NCI-H774 (cell line): Measurements from ENCODE around the gene DHFR.

ENCODE experiments used
- DNase-seq: peaks from one replicate; lab custom pipeline; 2025; lab: John Stamatoyannopoulos, UW

DHFR gene

DNA sequence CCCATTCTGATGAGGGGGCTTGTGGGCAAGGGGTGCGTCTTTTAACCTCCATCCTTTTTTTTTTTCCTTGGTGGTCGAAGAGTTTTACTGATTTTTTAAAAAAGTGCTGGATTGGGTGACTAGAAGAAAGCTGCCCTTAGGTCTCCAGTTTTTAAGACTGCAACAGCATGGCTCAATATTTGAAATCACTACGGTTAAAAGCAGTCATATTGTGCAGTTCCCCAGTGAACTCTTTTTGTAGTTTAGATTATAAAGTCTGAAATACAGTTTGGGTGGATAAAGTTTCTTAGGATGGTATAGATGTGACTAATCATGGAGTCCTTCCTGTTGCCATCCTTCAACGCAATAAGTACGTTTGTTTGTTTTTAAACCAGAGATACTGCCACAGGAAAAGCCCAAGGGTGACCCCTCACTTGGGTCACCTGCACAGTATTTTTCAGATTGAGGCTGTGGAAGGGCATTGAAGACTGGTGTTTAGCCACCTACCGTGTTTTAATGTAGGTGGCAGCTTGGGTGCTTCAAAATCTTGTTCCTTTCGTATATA is 520 bp upstream of the DHFR start:
- no peak for DNase-seq

DNA sequence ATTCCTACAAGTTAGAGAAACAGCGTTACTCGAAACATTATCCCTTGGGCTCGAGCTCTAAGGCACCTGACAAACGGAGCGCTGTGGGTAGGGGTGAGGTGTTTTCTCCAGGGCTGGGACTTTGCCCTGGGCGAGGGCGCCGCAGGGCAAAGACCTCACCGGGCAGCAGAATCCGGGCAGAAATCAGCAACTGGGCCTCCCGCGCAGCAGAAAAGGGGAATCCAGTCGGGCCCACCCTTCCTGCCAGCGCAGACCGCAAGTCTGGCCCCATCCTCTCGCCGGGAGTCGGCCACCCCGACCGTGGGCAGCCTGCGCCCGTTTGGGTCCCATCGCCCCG is 761 bp downstream of the DHFR start:
- DNase-seq: no peak

DNA sequence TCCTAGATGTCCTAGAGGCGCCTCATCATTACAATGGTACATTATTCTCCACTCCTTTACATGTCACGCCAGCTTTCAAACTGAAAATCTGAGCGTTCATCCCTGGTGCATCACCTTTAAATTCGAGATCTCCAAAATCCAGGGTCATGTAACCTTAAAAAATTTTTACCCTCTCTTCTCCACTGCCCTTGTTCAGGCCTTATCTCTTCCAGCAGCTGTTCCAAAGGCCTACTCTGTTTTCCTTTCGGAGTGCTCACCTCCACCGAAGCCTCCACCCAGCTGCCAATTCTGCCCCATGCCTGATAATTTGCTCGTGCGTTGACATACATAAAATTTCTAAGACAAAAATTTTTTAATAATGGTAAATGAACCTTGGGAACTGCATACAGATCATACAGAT is 1.3 kb downstream of the DHFR start:
- no peak for DNase-seq

DNA sequence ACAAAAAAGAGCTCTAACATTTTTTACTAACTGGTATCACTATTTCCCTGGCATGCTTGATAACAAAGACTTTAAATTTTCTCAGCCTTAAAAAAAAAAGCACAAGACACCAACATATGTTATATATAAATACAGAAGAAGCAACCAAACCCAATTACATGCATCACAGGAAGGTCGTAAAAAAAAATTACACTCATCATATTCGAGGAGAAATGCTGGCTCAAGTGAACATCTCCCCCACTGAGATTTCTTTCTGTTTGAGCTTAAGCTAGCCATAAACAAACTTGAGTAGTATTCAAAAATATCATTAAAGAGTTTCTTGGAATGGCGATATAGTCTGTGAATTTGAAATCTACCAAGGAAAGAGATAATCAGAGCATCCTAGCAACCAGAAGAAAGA is 7.9 kb downstream of the DHFR start:
- no peak for DNase-seq

DNA sequence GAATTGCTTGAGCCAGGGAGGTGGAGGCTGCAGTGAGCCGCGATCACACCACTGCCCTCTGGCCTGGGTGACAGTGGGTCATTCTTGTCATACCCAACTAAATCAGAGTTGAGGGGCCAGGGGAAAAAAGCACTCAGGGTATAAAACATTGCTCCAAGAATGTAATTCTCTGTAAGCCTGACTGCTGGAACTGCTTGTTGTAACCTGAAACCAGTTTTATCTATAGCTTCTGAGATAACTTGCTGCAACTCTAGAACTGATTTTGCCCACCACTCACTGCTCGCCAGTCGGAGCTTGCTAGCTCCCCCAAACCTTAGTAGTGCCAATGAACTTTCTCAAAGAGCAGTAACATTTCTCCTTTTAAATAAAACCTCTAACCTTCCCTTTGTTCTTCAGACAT is 9.9 kb downstream of the DHFR start:
- DNase-seq: no peak

DNA sequence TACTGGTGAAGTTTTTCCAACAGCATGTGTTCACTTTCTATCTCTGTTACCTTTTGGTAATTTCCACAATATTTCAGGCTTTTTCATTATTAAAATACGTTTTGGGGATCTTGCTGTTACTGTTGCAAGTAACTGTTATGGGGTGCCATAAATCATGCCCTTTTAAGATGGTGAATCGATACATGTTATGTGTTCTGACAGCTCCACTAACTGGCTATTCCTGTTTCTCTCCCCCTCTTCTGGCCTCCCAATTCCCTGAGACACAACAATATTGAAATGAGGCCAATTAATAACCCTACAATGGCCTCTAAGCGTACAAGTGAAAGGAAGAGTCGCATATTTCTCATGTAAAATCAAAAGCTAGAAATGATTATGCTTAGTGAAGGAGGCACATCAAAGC is 13.4 kb downstream of the DHFR start:
- no peak for DNase-seq

DNA sequence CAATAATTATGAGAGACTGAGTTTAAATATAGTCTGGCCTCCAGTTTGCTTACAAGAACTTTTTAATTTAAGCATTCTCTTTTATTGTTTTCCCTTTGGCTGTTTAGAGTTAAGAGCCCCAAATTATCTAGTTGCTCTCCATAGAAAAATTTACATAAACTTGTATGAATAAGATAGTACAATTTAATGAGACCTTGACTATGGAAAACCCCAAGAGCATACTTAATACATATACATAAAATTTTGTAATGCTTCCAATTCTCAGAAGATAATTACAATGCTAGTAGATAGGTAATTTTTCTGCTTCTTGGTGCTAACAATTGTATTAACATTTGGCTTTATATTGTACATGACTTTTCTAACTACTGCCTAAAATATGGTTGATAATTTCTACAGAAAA is 20.6 kb downstream of the DHFR start:
- no peak for DNase-seq

DNA sequence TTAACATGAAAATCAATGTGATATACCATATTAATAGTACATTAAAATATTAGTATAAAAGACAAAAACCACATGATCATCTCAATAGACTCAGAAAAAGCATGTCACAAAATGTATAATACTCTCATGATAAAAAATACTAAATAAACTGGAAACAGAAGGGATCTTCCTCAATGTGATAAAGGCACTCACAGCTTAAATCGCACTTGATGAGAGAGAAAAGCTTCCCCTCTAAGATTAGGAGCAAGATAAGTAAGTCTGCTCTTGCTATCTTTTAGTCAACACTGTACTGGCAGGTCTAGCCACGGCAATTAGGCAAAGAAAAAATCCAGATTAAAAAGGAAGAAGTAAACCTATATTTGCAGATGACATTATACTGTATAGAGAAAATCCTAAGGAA is 22.1 kb downstream of the DHFR start:
- DNase-seq: no peak

DNA sequence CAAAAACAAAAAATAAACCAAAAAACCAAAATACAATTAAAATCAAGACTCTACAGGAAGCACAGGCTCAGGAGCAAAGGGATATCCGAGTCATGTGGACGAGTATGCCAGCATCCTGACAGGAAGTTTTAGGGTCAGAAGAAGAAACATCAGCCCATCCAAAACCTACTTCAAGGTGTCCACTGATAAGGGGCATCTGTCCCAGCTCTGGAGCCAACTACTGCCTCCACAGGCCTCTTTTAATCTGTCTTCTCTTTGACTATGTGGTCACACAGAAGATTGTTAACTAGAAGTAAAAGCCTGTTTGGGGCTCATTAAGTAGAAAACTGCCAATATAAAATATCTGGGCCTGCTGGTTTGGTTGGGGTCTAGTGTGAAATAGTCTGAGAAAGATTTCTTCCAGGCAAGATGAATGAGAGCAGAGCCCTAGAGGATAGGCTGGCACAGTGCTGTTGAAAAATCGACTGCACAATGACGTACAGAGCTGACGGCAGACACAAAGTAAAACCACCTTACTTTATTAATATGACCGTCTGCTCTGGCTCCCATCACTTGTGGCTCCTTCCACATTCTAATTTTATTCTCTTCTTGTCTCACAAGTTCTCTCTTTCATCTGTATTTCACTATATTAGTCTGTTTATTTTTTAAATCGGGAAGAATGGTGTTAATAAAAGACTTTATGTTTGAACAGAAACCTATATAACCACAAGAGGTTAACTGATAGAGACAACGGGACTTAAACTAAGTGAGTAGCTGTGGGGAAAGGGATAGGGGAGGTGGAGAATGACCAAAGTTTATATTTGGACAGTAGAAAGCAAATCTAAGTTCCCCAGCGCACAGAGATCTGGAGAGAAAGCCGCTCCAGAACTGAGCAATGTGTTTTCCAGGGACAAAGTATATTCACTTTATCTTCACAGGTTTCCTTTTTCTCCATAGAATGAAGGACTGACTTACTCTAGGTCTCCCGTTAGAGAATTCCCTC is 23.2 kb downstream of the DHFR start:
- no peak for DNase-seq

DNA sequence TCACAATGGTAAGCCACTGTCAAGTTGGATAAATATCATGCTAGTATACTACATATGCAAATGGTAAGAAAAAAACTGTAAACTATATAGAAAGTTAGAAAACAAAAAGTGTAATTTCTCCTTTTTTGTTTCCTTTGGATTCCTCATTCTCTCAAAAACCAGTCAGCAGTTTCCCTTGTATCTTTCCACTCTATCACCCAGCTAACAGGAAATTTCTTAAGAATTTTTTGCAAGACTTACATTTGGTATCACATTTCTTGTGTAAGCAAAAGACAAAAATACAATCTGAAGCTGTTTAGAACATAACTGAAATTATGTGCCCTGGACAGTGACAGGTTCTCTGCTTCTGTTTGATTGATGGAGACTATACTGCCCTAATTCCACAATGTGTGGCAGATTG is 25.5 kb downstream of the DHFR start:
- DNase-seq: no peak

DNA sequence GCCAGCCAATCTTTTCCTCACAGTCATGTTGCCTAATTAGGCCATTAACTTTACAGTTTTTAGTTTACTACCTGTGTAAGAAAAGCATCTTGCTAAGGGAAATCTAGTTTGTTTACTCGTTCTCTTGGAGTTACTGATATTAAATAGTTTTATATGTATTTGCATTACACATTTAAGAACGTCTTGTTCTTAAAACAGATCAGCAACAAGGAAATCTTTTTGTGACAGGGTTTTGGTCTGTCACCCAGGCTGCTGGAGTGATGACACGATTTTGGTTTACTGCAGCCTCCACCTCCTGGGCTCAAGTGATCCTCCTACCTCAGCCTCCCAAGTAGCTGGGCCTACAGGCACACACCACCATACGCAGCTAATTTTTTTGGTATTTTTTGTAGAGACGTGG is 29.6 kb downstream of the DHFR start:
- no peak for DNase-seq

DNA sequence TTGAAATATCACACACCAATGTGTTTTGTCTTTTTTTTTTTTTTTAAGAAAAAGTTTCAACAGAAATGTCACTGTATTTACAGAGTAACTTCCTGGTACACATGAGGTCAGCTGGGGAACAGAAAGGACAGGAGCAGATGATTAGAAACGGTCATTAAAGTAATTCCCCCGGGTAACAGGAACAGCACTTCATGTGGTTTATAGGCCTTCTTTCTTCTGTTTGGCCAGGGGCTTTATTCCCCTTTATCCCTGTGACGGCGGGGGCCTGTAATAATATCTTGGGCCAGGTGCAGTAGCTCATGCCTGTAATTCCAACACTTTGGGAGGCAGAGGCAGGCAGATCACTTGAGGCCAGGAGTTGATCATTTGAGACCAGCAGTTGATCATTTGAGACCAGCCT is 30.8 kb downstream of the DHFR start:
- no peak for DNase-seq

DNA sequence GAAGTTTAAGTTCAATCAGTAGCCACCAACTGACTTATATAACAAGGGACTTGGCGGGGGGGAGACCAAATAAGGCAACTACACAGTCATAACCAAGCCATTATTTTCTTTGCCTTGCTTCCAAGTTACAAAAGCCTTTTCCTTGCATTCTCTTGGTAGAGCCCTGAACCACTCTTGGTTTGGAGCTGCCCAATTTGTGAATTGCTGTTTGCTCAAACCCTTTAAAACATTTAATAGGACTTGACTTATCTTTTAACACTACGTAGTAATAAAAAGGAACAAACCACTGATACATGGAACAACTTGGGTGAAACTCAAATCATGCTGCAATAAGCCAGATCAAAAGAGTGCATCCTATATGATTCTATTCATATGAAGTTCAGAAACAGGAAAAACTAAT is 32.0 kb downstream of the DHFR start:
- no peak for DNase-seq

DNA sequence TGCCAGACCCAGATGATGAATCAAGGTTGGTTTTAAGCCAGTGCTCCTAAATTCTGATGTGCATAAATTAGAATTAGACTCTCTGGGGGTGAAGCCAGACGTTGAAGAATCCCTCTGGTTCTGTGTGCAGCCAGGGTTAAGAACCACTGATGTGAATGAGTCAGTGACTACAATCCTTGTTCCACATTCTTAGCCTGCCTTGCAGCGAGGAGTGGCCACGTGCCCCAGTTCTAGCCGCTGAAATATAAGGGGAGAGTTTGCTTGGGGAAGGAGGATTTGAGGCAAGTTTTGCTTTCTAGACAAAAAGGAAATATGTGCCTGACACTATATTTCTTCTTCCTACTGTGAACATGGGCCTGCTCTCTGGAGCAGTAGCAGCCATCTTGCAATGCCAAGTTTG is 34.6 kb downstream of the DHFR start:
- DNase-seq: no peak

DNA sequence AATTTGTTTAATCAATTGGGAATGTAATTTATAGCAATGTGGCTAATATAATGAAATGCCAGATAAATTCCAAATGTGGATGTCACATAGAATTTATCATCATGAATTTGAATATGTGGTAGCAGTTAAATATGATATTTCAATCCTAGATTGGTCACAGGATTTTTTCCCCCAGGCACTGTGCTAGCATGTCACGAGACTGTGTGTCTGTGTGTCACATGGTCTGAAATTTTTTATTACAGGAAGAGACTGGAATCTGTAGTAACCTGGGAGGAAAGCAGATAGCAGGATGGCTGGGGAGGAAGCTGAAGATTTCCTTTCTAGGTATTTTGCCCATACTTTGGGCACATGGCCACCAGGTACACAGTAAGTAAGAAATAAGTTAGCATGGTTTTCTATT is 35.7 kb downstream of the DHFR start:
- DNase-seq: no peak

DNA sequence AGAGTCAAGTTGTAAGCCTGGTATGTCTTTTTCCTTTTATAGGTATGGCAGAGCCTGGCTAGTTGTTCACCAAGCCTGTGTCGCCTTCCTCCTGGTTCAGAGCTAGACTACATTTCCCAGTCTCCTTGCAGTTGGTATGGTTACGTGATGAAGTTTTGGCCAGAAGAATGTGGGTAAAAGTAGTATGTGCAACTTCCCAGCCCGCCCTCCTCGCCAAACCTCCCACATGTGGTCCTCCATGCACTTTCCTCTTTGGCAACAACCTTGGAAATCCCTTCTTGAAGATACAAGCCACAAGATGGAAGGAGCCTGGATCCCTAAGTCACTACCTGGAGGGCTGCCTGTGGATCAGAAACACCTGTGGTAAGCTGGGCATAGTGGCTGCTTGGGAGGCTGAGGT is 36.3 kb downstream of the DHFR start:
- DNase-seq: no peak

DNA sequence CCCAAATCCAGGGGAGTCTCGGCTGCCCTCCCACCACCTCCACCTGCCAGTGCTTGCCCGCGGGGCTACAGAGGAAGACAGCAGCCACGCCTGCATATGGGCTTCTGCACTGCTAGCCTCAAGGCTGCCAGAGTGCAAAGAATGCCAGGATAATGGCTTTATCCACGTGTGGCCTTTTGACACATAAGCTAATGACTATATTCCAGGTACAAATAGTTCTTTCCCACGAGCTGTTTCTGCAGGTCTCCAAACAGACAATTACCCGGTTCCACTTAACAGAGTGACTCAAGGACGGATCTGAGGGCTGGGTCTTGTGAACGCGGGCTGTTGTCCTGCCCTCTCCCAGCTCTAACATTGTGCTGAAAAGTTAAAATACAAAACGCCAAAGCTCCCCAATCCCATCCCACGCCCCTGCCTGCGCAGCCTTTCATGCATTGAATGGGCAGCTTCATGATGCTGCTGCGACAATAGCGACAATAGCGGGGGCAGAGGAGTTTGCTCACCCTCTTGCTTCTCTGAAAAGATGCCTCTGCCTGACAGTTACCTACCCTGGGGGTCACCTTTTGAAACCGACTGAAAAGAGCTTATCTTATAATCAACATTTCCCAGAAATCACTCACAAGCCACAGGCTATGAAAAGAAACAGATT is 39.4 kb downstream of the DHFR start:
- DNase-seq: no peak

DNA sequence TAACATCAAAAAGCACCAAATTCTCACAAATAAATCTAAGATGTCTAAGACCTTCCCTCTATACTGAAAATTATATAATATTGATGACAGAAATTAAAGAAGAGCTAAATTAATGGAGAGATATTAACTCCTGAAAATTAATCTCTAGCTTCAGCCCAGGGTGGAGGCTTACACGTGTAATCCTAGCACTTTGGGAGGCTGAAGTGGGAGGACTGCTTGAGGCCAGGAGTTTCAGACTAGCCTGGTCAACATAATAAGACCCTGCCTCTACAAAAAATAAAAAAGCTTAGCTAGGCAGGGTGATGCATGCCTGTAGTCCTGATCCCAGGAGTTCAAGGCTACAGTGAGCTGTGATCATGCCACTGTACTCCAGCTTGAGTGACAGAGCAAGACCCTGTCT is 45.1 kb downstream of the DHFR start:
- DNase-seq: no peak

DNA sequence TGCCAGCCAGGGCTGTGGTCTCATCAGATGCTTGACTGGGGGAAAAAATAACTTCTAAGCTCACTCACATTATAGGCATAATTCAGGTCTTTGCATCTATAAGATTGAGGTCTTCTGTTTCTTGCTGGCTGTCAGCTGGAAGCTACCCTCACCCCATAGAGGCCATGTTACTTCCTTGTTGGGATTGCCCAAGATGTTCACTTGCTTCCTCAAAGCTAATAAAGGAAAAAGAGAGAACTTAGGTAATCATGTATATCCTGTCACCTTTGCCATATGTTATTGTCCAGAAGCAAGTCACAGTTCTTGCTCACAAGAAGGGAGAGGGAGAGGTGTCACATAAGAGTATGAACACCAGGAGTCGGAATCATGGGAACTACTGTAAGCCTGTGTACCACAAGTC is 46.1 kb downstream of the DHFR start:
- DNase-seq: no peak

DNA sequence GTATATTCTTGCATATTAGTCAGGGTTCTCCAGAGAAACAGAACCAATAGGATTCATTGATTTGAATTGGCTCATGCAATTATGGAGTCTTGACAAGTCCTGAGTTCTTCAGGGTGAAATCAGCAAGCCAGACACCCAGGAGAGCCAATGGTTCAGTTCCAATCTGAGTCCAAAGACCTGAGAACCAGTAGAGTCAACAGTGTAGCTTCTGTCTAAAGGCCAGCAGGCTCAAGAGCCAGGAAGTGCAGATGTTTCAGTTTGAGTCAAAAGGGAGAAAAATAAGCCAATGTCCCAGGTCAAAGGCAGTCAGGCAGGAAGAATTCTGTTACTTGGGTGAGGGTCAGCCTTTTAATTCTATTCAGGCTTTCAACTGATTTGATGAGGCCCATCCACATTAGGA is 47.0 kb downstream of the DHFR start:
- DNase-seq: no peak

DNA sequence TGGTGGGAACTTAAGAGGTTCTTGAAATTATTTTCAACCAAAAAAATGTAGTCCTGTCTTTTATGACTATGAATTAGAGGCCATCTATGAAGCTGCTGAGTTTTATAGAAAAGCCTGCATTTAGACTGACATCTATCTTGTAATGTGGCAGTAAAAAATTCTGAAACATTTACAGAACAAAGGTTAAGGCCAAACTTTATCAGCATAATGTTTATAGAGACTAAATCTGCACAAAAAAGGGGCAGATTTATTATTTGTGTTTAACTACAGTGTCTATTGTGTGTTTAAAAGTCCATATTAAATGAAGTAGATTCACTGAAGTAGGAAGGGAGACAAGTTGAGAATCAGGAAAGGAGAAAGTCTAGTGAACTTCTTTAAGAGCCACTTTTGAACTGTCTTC is 47.4 kb downstream of the DHFR start:
- no peak for DNase-seq

DNA sequence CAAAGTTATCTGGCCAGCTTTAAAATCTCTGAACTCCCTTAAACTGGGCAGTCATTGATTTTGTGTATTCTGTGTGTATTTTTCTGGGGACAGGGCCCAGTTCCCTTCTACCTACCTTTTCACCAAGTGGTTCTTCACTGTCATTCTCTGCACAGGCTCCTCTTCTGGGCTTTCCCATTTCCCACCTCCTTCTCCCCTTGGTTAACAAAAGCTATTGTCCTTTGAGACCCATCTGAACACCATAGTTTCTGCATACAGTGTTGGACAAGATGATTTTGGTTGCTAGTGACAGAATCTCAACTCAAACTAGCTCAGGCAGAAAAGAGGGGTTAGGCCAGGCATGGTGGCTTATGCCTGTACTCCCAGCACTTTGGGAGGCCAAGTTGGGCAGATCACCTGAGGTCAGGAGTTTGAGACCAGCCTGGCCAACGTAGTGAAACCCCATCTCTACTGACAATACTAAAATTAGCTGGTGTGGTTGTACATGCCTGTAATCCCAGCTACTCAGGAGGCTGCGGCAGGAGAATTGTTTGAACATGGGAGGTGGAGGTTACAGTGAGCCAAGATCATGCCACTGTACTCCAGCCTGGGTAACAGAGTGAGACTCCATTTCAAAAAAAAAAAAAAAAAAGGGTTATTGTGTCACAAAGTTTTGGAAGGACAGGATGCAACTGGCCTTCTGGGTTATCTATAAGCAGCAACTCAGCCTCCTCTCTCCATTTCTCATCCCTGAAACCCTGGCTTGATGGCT is 53.7 kb downstream of the DHFR start:
- no peak for DNase-seq

DNA sequence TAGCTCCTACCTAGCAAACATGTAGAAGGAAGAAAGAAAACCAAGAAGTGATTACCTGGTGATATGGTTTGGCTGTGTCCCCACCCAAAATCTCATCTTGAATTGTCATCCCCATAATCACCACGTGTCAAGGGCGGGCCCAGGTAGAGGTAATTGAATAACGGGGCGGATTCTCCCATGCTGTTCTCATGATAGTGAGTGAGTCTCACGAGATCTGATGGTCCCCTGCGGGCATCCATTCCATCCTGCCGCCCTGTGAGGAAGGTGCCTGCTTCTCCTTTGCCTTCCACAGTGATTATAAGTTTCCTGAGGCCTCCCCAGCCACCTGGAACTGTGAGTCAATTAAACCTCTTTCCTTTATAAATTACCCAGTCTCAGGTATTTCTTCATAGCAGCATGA is 57.3 kb downstream of the DHFR start:
- DNase-seq: no peak
